Right renal pelvis (tissue), 4 donors: ENCODE data around the gene ZBTB49. TPM values are rescaled to one million over a fixed set of nuclear protein-coding genes. Genes with fewer than 3 reads are reported as not detected.
"Not testable (repeated sequence)": the region's sequence is repeated elsewhere in the genome, so short reads cannot be mapped to it uniquely, and the experiment has no call there.

Experiments
- DNase-seq, 4 donors: peaks; one replicate each; pipeline ENCODE4 v3.0.0-alpha.2; 2013; ENCODE audit warnings: low read depth in 4 of 4, low spot score in 3 of 4, missing footprints in 1 of 4
- polyA plus RNA-seq, 4 donors: library from polyadenylated mRNA; unstranded; fragments of 120-200 nt; gene quantifications; one replicate each; pipeline ENCODE4 v1.2.1, GENCODE V29; 2013; ENCODE audit not compliant: insufficient read length in 4 of 4

ZBTB49 gene
- polyA plus RNA-seq, 4 donors: 8.6 to 12.9 (median 10.4) TPM

GRCh38 chr4:4323705-4324534, 33.9 kb downstream of the ZBTB49 start:
- no peak for DNase-seq

GRCh38 chr4:4325321-4325720, 35.3 kb downstream of the ZBTB49 start:
- no peak for DNase-seq

GRCh38 chr4:4326166-4326565, 36.1 kb downstream of the ZBTB49 start:
- DNase-seq: no peak

GRCh38 chr4:4327652-4328121, 37.6 kb downstream of the ZBTB49 start:
- peak in 1 of 4 donors; percentile 1 for DNase-seq

GRCh38 chr4:4328206-4328605, 38.2 kb downstream of the ZBTB49 start:
- no peak for DNase-seq

- DNase-seq: no peak
Observed at GRCh38 chr4:4328840-4329239, 38.8 kb downstream of the ZBTB49 start.

- DNase-seq: no peak
Observed at GRCh38 chr4:4329496-4329895, 39.4 kb downstream of the ZBTB49 start.

- DNase-seq: no peak
Observed at GRCh38 chr4:4330794-4331193, 40.7 kb downstream of the ZBTB49 start.

- no peak for DNase-seq
Observed at GRCh38 chr4:4332529-4332928, 42.5 kb downstream of the ZBTB49 start.

GRCh38 chr4:4333265-4333706, 43.2 kb downstream of the ZBTB49 start:
- DNase-seq: no peak

GRCh38 chr4:4334798-4335520, 44.9 kb downstream of the ZBTB49 start:
- peak in 3 of 4 donors; percentile 1 to 38 (median 18) for DNase-seq

GRCh38 chr4:4338210-4339001, 48.4 kb downstream of the ZBTB49 start:
- DNase-seq: no peak

GRCh38 chr4:4339504-4340085, 49.5 kb downstream of the ZBTB49 start:
- DNase-seq: no peak

GRCh38 chr4:4341861-4342650, 52.0 kb downstream of the ZBTB49 start:
- no peak for DNase-seq

- no peak for DNase-seq
Observed at GRCh38 chr4:4343038-4343437, 53.0 kb downstream of the ZBTB49 start.

- DNase-seq: no peak
Observed at GRCh38 chr4:4344915-4345527, 55.0 kb downstream of the ZBTB49 start.

GRCh38 chr4:4347585-4347984, 57.5 kb downstream of the ZBTB49 start:
- no peak for DNase-seq

- DNase-seq: not testable (repeated sequence)
Observed at GRCh38 chr4:4348585-4348984, 58.5 kb downstream of the ZBTB49 start.

GRCh38 chr4:4349867-4350266, 59.8 kb downstream of the ZBTB49 start:
- DNase-seq: no peak
